GM06990 (cell line): ENCODE results near the gene SORCS1.

Experiments
- DNase-seq: peaks from one replicate; pipeline ENCODE4 v3.0.0-alpha.2; 2011; ENCODE audit not compliant: insufficient read length; ENCODE audit errors: extremely low read depth
- H3K27me3 ChIP-seq: replicated peaks from 2 replicates; pipeline ENCODE4 v1.6.0; 2011; ENCODE audit warnings: low read length; ENCODE audit not compliant: control insufficient read depth, insufficient read depth
- H3K36me3 ChIP-seq: 2 replicates; pipeline ENCODE4 v1.5.1; 2011; ENCODE audit warnings: low read length; ENCODE audit not compliant: control insufficient read depth, insufficient read depth
- H3K4me3 ChIP-seq: replicated peaks from 2 replicates; pipeline ENCODE4 v1.5.1; 2011; ENCODE audit warnings: low read depth, mild to moderate bottlenecking, control low read depth, low read length
- TF ChIP-seq, protein P1 (sequence below): IDR thresholded peaks from 2 replicates; pipeline ENCODE4 v1.5.1; 2011; ENCODE audit warnings: low read length, control low read depth, mild to moderate bottlenecking, inconsistent platforms; ENCODE audit not compliant: insufficient read depth, poor library complexity, severe bottlenecking

Gene SORCS1

DNA sequence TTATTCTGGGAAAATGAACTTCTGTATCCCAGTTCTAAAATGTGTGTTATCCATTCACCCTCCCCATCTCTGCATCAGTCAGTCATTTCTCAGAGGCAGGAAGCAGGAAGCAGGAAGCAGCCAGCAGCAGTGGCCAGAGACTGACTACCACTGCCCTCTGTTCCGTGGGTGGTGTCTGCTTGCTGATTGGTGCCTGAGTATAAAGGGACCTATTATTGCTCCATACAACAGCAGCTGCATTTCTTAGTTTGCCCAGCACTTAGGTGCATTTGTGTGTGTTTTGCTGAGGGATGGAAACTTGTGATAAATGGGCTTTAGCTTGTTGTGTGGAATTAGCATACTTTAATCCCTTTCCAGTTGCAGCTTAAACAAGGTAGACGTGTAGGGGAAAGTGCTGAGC lies 582.2 kb downstream of the SORCS1 start:
- no peak for DNase-seq
- Histone ChIP-seq H3K4me3 (no peak overlapping the region), H3K27me3 (no peaks in the 10 kb centered on the region), H3K36me3 (no peaks in the 10 kb centered on the region)
- TF ChIP-seq, protein P1, sequence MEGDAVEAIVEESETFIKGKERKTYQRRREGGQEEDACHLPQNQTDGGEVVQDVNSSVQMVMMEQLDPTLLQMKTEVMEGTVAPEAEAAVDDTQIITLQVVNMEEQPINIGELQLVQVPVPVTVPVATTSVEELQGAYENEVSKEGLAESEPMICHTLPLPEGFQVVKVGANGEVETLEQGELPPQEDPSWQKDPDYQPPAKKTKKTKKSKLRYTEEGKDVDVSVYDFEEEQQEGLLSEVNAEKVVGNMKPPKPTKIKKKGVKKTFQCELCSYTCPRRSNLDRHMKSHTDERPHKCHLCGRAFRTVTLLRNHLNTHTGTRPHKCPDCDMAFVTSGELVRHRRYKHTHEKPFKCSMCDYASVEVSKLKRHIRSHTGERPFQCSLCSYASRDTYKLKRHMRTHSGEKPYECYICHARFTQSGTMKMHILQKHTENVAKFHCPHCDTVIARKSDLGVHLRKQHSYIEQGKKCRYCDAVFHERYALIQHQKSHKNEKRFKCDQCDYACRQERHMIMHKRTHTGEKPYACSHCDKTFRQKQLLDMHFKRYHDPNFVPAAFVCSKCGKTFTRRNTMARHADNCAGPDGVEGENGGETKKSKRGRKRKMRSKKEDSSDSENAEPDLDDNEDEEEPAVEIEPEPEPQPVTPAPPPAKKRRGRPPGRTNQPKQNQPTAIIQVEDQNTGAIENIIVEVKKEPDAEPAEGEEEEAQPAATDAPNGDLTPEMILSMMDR, result no peak

DNA sequence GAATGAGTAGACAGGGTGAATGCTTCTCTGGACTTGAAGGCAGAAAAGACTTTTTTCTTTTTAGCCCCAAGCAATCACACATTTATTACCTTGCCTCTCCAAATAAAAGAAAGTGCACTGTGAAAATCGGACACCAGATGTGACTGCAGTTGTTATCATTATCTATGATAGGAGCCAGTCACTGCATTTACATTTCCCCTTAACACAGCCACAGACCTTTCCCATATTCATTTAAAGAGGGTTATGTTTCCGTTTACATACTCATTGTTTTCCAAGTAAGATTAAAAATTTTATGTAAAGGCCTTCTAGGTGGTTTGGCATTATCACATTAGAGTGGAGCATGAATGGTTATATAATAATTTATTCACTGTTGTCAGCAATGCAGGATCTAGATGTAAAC lies 586.8 kb downstream of the SORCS1 start:
- TF ChIP-seq, protein P1, result no peak
- DNase-seq, result no peak

DNA sequence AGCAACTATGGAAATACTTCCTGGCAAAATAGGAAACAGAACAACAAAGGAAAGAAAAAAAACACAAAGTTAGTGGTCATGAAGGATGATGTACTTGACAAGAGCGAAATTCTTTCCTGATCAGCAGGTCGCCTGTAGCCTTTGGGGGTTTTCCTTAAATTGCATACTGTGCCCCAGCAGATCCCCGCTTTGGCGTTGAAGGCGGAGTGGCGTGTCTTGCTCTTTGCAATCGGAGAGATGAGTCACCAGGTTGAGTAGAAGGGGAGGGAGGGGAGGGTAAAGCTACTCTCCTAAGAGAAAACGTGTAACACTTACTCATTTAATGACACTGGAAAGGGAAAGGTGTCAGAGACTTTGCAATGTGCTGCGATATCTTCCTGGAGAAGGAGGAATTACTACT lies 587.2 kb downstream of the SORCS1 start:
- TF ChIP-seq, protein P1, result no peak
- no peak for DNase-seq
- H3K4me3 ChIP-seq, result no peak overlapping the region
- no peaks in the 10 kb centered on the region for H3K36me3 ChIP-seq
- no peaks in the 10 kb centered on the region for H3K27me3 ChIP-seq

More for the DNA sequence above, 586.8 kb downstream of the SORCS1 start:
- no peaks in the 10 kb centered on the region for H3K36me3 ChIP-seq
- no peaks in the 10 kb centered on the region for H3K27me3 ChIP-seq
- no peak overlapping the region for H3K4me3 ChIP-seq

DNA sequence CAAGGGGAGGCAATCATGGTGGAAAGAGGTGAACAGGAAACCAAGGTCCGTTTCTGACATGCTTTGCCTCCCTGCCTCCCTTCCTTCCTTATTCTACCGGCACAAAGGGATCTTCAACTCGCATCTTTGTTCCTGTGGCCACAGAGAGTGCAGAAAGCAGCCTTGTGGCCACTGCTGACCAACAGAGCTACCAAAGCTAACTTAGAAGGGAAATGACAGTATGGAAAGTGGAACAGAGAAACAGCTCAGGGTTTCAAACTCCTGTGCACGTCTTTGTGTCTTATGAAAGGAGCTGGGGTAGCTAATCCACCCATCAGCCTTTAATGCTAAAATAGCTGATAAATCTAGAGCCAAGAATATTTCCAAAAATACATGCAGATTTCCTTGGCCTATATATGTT lies 588.0 kb downstream of the SORCS1 start:
- no peaks in the 10 kb centered on the region for H3K36me3 ChIP-seq
- no peaks in the 10 kb centered on the region for H3K27me3 ChIP-seq
- no peak for DNase-seq
- H3K4me3 ChIP-seq, result no peak overlapping the region
- TF ChIP-seq, protein P1, result no peak

DNA sequence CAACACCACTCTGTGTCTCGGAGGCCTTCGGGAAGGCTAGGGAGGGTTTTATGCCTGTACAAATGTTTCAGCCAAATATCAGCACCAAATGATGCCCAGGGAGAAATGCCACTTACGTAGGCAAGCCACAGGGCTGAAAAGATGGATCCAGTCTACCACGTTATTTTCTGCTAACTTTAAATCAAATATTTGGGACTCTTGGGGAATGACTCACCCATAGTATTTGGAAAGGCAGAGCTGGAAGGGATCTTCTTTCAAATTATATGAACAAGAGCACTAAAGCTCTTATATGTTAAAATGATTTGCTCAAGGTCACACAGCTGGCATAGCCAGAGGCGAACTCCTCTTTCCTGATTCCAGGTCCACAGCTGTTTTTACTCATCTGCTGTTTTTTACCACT lies 591.4 kb downstream of the SORCS1 start:
- Histone ChIP-seq H3K27me3 (no peaks in the 10 kb centered on the region), H3K4me3 (no peak overlapping the region), H3K36me3 (no peaks in the 10 kb centered on the region)
- no peak for DNase-seq
- TF ChIP-seq, protein P1, result no peak
